Dendritic cell treated with granulocyte-macrophage colony-stimulating factor and Interleukin-4, amounts not matched to agents 40 ng/mL and 50 ng/mL, for 4 days (primary cell): ENCODE measurements around the gene SERPINH1.

Experiments
- H3K27ac Mint-ChIP-seq: one replicate; pipeline ENCODE4 v1.8.0; 2022; ENCODE audit warnings: mild to moderate bottlenecking, mixed read lengths
- H3K27me3 Mint-ChIP-seq: one replicate; pipeline ENCODE4 v1.8.0; 2022; ENCODE audit warnings: mild to moderate bottlenecking, mixed read lengths
- H3K36me3 Mint-ChIP-seq: one replicate; pipeline ENCODE4 v1.8.0; 2022; ENCODE audit warnings: low read depth, mixed read lengths
- H3K4me1 Mint-ChIP-seq: one replicate; pipeline ENCODE4 v1.8.0; 2022; ENCODE audit warnings: low read depth, mixed read lengths
- H3K4me3 Mint-ChIP-seq: one replicate; pipeline ENCODE4 v1.8.0; 2022; ENCODE audit warnings: mild to moderate bottlenecking, moderate library complexity, mixed read lengths
- H3K9me3 Mint-ChIP-seq: one replicate; pipeline ENCODE4 v1.8.0; 2022; ENCODE audit warnings: mixed read lengths
- intact Hi-C: fragments of 100-400 bp; cut with micrococcal nuclease; formaldehyde crosslinking; loops from one replicate; pipeline ENCODE4 v1.15.0; 2022

Gene SERPINH1

DNA sequence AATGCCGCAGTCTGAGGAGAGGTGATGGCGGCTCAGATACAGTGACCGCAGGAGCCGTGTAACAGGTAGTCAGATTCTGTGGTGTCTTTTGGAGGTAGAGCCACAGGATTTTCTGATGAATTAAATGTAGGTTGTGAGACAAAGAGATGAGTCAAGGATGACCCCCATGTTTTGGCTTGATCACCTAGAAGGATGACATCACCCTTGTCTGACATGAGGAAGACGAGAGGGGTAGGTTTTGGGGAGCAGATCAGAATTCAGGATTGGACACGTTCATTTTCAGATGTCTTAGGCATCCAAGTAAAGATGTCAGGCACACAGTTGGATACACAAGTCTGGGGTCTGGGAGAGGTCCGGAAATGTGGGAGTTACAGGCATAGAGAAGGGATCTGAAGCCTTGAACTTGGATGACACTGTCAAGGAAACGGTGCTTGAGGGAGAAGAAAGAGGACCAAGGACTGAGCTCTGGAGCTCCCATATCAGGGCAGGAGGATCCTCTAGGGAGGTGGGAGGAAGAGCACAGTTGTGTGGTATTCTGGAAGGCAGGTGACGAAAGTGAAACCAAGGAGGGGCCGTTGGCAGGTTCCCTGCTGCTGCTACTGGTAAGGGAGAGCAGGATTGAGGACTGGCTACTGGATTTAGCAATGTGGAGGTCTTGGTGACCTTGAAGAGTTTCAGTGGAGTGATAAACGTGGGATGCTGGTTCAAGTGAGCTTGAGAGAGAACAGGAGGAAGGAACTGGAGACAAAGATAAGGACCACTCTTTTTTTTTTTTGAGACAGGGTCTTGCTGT, 23.7 kb upstream of the SERPINH1 start:
- Mint-ChIP-seq H3K9me3 (no peaks in the 10 kb centered on the region), H3K27me3 (peaks cover 7% of the 10 kb centered on the region), H3K36me3 (no peaks in the 10 kb centered on the region), H3K4me1 (peaks cover 26% of the 10 kb centered on the region), H3K4me3 (no peak overlapping the region), H3K27ac (no peak overlapping the region)
- intact Hi-C loops = no loop called here

DNA sequence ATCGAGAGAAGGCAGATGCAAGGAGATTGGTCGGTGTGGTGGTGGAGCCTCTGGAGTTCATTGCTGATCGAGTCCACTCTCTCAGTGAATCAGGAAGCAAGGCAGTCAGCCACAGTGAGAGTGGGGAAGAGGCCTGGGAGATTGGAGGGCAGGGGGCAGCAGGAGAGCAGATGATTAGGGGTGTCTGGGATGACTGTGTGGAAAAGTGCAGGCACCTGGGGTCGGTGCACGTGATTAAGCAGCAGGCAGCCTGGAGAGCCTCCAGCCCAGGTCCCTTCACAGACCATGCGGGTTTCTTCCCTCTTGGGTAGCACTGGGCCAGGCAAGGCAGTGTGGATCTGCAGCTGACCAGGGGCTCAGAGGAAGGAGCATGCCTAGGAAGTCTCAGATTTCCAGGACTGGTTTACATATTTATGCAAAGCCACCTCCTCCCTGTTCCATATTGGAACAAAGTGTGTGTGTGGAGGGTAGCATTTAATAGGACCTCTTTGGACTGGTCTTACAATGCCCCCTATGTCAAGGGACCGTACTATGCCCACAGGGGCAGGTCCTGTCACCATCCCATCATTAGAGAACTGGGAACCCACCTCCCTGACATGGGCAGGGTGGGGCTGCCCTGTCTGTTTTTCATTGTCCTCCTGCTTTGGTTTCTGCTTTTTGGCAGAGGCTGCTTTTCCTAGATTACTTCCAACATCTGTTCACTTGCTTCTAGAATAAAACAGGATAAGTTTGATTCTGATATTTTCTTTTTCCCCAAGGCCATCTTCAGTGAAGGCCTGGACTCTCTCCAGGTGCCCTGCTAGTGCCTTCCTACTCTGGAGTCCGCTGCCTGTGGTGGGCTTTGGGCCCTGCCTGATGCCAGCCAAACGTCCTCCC, 22.4 kb upstream of the SERPINH1 start:
- H3K27me3 Mint-ChIP-seq = peaks cover 5% of the 10 kb centered on the region
- H3K27ac Mint-ChIP-seq = no peak overlapping the region
- no peaks in the 10 kb centered on the region for H3K9me3 Mint-ChIP-seq
- intact Hi-C loops = no loop called here
- H3K36me3 Mint-ChIP-seq = no peaks in the 10 kb centered on the region
- H3K4me1 Mint-ChIP-seq = peaks cover 26% of the 10 kb centered on the region
- H3K4me3 Mint-ChIP-seq = no peak overlapping the region

DNA sequence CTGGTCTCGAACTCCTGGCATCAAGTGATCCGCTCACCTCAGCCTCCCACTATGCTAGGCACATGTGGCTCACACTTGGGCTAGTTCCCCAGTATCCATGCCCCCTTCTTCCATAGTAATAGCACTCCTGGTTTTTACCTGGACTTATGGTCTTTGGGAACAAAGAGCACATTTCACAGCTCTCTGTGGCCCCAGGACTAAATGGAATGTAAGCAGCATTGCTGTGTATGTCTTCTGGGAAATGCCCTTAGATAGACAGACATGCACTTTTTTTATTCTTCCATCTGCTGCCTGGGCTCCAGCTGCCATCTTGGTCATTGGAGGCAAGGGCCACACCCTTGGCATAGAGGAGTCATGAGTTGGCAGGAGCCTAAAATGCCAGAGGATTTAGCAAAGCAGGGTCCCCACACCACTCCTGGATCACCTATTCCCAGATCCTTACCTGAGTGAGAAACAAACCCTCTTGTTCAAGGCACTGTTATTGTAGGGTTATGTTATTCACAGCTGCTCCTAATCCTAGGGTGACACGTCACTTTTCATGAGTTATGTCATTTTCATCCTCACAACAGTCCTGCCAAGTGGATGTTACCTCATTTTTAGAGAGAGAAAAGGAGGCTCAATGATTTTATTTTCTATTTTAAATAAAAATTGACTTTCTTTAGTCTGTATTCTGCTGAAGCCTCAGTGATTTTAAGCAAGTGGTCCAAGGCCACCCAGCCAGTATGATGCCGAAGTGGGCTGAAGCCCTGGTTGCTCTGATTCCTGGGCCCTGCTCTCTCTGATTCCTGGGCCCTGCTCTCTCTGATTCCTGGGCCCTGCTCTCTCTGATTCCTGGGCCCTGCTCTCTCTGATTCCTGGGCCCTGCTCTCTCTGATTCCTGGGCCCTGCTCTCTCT, 20.6 kb upstream of the SERPINH1 start:
- H3K36me3 Mint-ChIP-seq = no peaks in the 10 kb centered on the region
- peaks cover 8% of the 10 kb centered on the region for H3K27me3 Mint-ChIP-seq
- no peak overlapping the region for H3K27ac Mint-ChIP-seq
- no peak overlapping the region for H3K4me3 Mint-ChIP-seq
- H3K9me3 Mint-ChIP-seq = no peaks in the 10 kb centered on the region
- H3K4me1 Mint-ChIP-seq = peaks cover 22% of the 10 kb centered on the region
- intact Hi-C loops = no loop called here

DNA sequence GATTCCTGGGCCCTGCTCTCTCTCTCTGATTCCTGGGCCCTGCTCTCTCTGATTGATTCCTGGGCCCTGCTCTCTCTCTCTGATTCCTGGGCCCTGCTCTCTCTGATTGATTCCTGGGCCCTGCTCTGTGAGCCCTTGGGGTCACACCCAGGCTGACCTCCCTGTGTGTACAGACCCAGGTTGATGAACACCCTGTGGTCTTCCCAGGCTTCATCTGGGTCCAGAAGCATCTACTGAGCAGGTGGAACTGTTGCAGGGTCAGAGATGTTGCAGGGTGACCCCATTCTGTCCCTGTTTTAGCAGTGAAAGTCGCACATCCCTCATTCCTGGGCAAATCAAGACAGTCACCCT, 20.0 kb upstream of the SERPINH1 start:
- Mint-ChIP-seq H3K9me3 (no peaks in the 10 kb centered on the region), H3K36me3 (no peaks in the 10 kb centered on the region), H3K4me3 (no peak overlapping the region), H3K4me1 (peaks cover 16% of the 10 kb centered on the region), H3K27me3 (peaks cover 9% of the 10 kb centered on the region), H3K27ac (no peak overlapping the region)
- intact Hi-C loops = no loop called here

DNA sequence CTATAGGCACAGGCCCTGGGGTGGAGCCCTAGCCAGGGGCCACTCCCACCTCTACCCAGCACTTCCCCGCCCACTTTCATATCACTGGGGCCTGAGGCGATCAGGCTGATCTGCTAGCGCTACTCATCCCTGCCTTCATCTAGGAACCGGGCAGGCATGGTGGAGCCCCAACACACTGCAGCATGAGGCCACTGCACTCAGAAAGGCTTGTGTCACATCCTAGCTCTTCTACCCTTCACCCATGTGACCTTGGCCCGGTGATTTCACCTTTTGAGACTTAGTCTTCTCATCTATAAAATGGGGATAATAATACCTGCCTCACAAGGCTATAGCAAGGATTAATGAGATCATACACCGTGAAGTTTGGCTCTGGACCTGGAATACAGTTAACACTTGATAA, 18.2 kb upstream of the SERPINH1 start:
- Mint-ChIP-seq H3K4me3 (no peak overlapping the region), H3K27me3 (peaks cover 8% of the 10 kb centered on the region), H3K9me3 (no peaks in the 10 kb centered on the region), H3K36me3 (no peaks in the 10 kb centered on the region), H3K27ac (no peak overlapping the region), H3K4me1 (no peaks in the 10 kb centered on the region)
- intact Hi-C loops = no loop called here

DNA sequence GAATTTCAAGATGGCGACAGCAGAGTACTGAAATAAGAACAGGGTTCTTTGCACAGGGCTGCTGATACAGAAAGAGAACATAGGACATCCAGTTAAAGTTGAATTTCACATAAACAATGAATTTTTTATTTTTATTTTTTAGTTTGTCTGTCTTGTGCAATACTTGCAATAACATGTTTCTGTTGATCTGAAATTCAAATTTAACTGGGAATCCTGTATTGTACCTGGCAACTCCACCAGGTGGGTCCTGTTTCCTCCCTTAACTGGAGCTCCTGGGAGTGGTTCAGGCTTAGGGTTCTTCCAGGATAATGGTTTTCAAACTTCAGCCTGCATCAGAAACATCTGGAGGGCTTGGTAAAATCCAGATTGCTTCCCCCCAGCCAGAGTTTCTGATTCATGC, 14.9 kb upstream of the SERPINH1 start:
- intact Hi-C loops = no loop called here
- Mint-ChIP-seq H3K4me1 (no peaks in the 10 kb centered on the region), H3K9me3 (no peaks in the 10 kb centered on the region), H3K4me3 (no peak overlapping the region), H3K27me3 (peaks cover 8% of the 10 kb centered on the region), H3K36me3 (no peaks in the 10 kb centered on the region), H3K27ac (no peak overlapping the region)

DNA sequence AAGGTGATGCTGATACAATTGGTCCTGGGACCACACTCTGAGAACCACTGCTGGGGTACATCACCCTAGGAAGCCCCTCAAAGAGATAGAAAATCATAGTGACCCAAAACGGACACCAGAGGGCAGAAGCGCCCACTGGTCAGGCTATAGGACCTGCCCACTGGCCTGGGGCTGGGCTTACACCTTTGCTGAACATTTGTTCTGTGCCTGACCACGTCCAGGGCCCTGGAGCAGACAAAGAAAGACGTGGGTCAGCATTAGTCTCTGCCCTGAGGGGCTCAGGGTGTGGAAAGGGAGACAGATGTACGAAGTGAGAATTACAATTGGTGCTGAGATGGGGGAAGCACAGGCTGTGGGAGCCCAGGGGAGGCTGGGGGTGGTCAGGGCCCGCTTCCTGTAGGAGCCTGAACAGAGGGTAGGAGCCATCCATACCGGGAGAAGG, 14.4 kb upstream of the SERPINH1 start:
- Mint-ChIP-seq H3K27ac (peak overlapping the region; percentile 2), H3K9me3 (no peaks in the 10 kb centered on the region), H3K4me1 (no peaks in the 10 kb centered on the region), H3K4me3 (no peak overlapping the region), H3K36me3 (no peaks in the 10 kb centered on the region), H3K27me3 (peaks cover 8% of the 10 kb centered on the region)
- intact Hi-C loops = no loop called here

DNA sequence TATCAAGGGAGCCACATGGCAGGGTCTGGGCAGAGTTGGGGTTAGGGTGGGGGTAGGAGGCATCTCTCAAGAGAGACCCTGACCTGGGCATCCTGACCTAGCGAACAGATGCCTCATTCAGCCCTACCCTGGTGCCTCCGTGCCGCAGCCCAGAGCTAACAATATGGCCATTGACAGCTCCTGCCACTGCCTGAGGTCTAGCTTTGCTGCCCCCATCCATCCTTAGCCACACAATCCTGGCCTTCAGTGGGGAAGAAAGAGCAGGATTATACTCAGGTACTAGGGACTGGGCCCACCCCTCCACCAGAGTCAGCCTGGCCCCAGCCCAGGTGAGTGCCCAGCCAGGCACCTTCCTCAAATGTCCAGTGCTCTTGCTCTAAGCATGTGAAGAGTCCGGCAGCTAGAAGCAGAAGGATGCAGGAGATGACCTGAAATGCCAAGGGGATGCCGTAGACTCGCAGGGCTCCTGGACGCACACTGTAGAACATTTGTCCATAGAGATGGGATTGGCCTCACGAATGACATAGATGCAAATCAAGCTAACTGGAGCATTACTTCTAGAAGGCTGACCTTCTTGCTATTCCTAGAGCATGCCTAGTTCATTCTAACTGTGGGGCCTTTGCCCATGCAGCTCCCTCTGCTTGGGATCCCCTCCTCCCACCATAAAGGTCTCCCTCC, 13.3 kb upstream of the SERPINH1 start:
- Mint-ChIP-seq H3K27ac (no peak overlapping the region), H3K36me3 (no peaks in the 10 kb centered on the region), H3K4me1 (no peaks in the 10 kb centered on the region), H3K4me3 (no peak overlapping the region), H3K9me3 (no peaks in the 10 kb centered on the region), H3K27me3 (peaks cover 8% of the 10 kb centered on the region)
- intact Hi-C loops = no loop called here

DNA sequence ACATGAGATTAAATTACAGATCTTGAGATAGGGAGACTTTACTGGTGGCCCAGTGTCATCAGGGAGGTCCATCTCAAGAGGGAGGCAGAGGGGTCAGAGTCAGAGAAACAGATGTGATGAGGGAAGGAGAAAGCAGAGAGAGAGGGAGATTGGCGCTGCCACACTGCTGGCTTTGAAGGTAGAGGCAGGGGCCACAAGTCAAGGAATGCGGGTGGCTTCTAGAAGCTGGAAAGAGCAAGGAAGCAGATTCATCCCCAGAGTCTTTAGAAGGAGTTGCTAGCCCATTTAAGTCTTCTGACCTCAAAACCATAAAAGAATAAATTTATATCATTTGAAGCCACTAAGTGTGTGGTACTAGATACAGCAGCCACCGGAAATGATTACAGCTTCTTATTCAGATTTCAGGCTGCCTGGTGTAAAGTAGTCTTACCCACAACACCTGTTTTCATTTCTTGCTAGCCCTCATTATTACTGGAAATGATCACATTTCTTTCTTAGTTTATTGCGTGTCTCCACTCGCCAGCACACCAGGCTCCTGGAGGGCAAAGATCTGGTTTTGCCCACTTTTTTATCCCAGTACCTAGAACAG, 12.6 kb upstream of the SERPINH1 start:
- Mint-ChIP-seq H3K4me3 (no peak overlapping the region), H3K27me3 (peaks cover 8% of the 10 kb centered on the region), H3K4me1 (no peaks in the 10 kb centered on the region), H3K9me3 (no peaks in the 10 kb centered on the region), H3K36me3 (no peaks in the 10 kb centered on the region), H3K27ac (no peak overlapping the region)
- intact Hi-C loops = no loop called here

DNA sequence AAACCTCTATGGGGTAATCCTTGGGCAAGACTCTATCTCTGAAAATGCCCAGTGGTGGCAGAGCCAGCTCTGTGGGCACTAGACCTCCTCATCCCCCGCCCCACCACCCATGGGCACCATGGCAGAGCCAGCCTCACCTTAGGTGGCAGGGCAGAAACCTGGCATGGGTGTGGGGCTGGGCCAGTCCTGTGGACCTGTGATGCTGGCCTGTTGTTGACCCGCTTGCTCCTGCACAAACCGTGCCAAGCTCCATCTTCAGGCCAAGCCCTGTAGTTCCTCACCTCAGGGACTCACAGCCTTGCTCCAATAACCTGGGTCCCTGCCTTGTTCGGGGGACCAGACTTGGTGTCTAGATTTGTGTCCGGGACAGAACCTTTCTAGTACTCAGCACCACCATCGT, 8.9 kb upstream of the SERPINH1 start:
- Mint-ChIP-seq H3K4me3 (no peak overlapping the region), H3K27ac (no peak overlapping the region), H3K36me3 (no peaks in the 10 kb centered on the region), H3K4me1 (no peaks in the 10 kb centered on the region), H3K27me3 (peaks cover 2% of the 10 kb centered on the region), H3K9me3 (no peaks in the 10 kb centered on the region)
- intact Hi-C loops = no loop called here

DNA sequence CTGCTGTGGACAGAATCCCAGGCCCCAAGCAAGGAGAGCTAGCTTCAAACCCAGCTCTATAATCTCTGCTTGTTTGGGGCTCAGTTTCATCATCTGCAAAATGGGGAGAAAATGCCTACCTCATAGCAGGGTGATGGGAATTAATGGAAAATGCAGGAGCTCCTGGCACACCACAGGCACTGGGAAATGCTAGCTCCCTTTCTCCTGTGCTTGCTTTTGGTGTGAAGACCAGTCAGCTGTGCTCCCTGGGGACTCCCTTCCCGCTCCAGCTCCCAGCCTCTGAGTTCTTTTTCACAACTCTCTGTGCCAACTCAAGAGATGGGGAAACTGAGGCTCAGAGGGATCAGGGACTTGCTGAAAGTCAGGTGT, 8.2 kb upstream of the SERPINH1 start:
- Mint-ChIP-seq H3K27me3 (peaks cover 2% of the 10 kb centered on the region), H3K36me3 (no peaks in the 10 kb centered on the region), H3K9me3 (no peaks in the 10 kb centered on the region), H3K4me1 (no peaks in the 10 kb centered on the region), H3K27ac (no peak overlapping the region), H3K4me3 (no peak overlapping the region)
- intact Hi-C loops = no loop called here

DNA sequence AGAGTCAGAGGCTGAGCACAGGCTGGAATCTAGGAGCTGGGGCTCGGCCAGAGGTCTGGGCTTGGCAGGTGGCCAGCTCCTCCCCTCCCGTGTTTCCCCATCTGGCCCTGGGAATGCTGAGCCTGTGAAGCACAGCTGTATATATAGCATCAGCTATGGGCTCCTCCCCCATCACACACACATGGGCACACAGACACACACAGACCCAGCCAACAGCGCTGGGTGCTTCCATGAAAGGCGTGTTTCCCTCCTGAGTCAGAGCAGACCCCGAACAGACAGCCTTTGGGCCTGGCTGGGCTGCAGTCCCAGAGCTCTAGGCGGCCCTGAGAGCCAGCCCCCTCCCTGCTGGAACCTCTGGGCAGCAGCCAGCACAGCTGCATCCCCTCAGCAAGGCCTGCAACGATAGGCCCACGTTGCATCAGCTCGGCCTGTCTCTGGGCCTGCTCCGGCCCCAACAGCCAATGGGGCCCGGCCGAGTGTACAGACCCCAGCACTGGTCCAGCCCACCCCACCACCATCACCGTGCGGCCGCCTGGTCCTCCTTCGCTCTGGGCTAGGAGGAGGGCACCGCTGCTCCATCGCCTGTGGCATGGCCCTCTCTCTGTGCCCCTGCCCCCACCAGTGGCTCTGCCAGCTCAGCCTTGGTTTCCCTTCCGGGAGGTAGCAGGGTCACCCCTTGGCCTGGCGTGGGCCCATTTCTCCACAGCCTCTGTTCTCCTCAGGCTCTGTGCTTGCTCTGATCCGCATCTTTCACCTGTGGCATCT, 7.6 kb upstream of the SERPINH1 start:
- no peaks in the 10 kb centered on the region for H3K9me3 Mint-ChIP-seq
- no peak overlapping the region for H3K27ac Mint-ChIP-seq
- H3K27me3 Mint-ChIP-seq = peaks cover 2% of the 10 kb centered on the region
- no peaks in the 10 kb centered on the region for H3K4me1 Mint-ChIP-seq
- no peaks in the 10 kb centered on the region for H3K36me3 Mint-ChIP-seq
- H3K4me3 Mint-ChIP-seq = no peak overlapping the region
- intact Hi-C loops = no loop called here
